Activated naive CD8-positive, alpha-beta T cell treated with anti-CD3 and anti-CD28 coated beads for 36 hours (primary cell): Measurements from ENCODE around the gene SH2D3A. TPM values are rescaled to one million over a fixed set of nuclear protein-coding genes. Genes with fewer than 3 reads are reported as not detected.
A peak's percentile ranks its signal among the peaks of the same experiment; 100 is the strongest.

Experiments used
- DNase-seq: peaks from one replicate; pipeline ENCODE4 v3.0.0; 2021
- H3K27ac Mint-ChIP-seq: one replicate; pipeline ENCODE4 v1.8.0; 2022; ENCODE audit warnings: mild to moderate bottlenecking, moderate library complexity, mixed read lengths
- H3K27me3 Mint-ChIP-seq: one replicate; pipeline ENCODE4 v1.8.0; 2022; ENCODE audit warnings: mild to moderate bottlenecking, mixed read lengths
- H3K36me3 Mint-ChIP-seq: one replicate; pipeline ENCODE4 v1.8.0; 2021; ENCODE audit warnings: mild to moderate bottlenecking, mixed read lengths
- H3K4me1 Mint-ChIP-seq: one replicate; pipeline ENCODE4 v1.8.0; 2021; ENCODE audit warnings: mixed read lengths
- H3K4me3 Mint-ChIP-seq: one replicate; pipeline ENCODE4 v1.8.0; 2022; ENCODE audit warnings: mild to moderate bottlenecking, moderate library complexity, mixed read lengths
- H3K9me3 Mint-ChIP-seq: one replicate; pipeline ENCODE4 v1.8.0; 2022; ENCODE audit warnings: mixed read lengths
- total RNA-seq, 2 experiments: library from RNA; stranded (reverse); gene quantifications; one replicate each; pipeline ENCODE4 v1.2.3, GENCODE V29; 2021

Gene SH2D3A
- total RNA-seq, 2 experiments from 2014 or later: 25.7 to 26.1 TPM

DNA sequence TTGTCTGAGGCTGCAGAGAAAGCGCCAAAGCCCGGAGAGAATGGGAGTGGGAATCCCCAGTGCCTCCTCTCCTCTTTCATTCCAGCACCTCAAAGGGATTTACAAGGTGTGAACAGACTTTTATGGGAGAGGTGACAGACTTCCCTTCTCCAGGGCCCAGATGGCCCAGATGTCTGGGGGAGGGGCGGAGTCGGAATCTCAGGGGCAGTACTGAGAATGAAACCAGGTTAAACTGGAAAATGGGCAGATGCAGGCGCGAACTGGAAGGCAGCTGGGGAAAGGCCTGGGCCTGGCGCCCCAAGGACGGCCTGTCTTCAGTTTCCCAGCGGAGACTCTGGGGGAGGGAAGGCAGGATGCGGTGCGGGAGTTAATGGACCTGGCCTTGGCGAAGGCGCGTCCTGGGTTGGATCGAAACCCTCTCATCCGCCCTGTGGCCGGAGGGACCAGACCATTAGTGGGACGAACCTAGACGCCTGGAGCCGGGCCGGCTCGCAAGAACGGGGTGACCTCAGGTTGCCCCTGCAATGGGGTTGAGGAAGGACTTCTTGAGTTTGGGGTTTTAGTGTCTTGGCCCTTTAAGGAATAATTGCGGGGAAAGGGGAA lies 28.3 kb downstream of the SH2D3A start:
- Mint-ChIP-seq H3K4me1 (peaks cover 36% of the 10 kb centered on the region), H3K27ac (peak overlapping the region; percentile 99), H3K27me3 (no peaks in the 10 kb centered on the region), H3K36me3 (peaks cover 13% of the 10 kb centered on the region), H3K4me3 (peak overlapping the region; percentile 99), H3K9me3 (no peaks in the 10 kb centered on the region)
- DNase-seq: peak; percentile 52

DNA sequence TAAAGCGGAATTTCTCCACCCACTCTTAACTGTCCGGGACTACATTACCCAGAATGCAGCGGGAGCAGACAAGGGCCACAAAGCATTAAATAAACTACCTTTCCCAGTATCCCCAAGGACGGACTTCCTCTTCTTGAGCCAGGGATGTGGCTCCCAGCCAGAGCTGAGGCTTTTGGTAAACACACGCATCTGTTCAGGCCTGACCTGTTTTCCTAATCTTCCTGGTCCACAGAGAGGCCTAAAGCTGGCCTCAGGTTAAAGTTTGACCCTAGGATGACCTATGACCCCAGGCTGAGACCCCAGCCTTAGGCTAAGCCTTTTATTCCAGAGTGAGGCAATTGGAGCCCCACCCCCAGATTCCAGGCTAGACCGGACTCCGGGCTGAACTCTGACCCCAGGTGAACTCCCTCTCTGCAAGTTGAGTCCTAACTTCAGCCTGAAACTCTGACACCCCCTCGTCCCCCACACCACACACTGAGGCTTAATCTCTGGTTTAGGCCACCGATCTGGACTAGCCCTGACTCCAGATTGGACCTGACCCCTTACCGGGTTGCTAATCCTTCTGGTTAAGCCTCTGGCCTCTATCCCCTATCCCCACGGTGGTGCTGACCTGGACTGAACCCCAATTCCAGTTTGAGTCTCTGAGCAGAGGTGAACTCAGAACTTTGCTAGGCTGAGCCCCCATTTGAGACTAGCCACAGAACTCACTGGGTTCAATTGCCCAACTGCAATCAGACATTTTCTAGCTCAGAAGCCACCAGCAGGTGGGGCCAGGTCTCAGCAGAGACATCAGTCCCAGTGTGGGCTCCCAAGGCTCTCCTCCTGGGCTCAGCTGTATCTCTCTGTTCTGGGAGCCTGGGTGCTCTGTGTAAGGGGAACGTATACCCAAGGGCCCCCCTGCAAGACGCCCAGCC lies 29.1 kb downstream of the SH2D3A start:
- Mint-ChIP-seq H3K36me3 (peaks cover 13% of the 10 kb centered on the region), H3K4me1 (peaks cover 36% of the 10 kb centered on the region), H3K4me3 (peak overlapping the region; percentile 99), H3K27me3 (no peaks in the 10 kb centered on the region), H3K27ac (peak overlapping the region; percentile 99), H3K9me3 (no peaks in the 10 kb centered on the region)
- peak; percentile 83 for DNase-seq

DNA sequence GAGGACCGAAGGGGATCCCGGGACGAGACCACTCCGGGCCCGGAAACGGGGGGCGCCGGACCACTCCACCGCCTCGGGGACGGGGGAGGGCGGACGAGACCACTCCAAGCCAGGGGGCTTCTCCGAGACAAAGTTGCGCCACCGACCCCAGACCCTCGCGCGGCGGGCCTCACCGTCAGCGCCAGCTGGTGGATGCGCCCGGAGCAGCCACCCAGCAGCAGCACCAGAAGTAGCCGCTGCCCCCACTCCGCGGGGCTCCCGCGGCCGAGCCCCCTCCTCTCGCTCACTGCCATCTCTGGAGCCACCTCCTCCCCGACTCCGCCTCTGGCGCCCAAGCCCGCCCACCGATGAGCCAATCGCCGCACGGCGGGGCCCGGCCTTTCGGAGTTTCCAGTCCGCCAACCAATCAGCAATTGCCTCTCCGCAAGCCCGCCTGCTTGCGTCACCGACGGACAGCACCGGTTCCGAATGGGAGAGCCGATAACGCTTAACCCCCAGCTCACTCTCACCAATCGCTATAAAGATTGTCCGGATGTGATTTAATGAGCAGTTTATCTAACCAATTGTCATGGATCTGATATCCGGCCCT lies 29.9 kb downstream of the SH2D3A start, which contains the start of gene GPR108:
Gene GPR108, minus strand, starts transcription at position 297 of the 589 bp plus-strand sequence. Its CDS starts 4 bp downstream, at position 293.
- H3K4me1 Mint-ChIP-seq: peaks cover 36% of the 10 kb centered on the region

DNA sequence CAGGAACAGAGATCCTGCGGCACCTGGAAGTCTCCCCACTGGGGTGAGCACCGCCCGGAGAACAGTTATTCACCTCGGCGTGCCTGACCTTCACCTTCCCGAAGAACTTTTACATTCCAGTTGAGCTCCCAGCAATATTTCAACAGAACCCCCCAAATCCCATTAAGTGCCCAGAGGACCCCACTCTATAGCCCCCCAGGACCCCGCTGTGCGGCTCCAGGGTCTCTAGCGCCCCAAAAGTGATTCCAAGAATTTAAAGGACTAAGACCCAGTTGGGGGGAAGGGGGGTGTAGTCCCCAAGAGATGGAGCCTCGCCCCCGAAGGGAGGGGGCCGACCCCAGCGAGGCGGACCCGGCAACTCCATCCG lies 30.3 kb downstream of the SH2D3A start:
- Mint-ChIP-seq H3K4me1 (peaks cover 36% of the 10 kb centered on the region), H3K27me3 (no peaks in the 10 kb centered on the region), H3K9me3 (no peaks in the 10 kb centered on the region), H3K27ac (peak overlapping the region; percentile 99), H3K4me3 (peak overlapping the region; percentile 99), H3K36me3 (peaks cover 14% of the 10 kb centered on the region)
- no peak for DNase-seq

More for the DNA sequence above, 29.9 kb downstream of the SH2D3A start, which contains the start of gene GPR108:
- DNase-seq: peak; percentile 100
- H3K36me3 Mint-ChIP-seq: peaks cover 15% of the 10 kb centered on the region
- no peaks in the 10 kb centered on the region for H3K27me3 Mint-ChIP-seq
- no peaks in the 10 kb centered on the region for H3K9me3 Mint-ChIP-seq
- H3K27ac Mint-ChIP-seq: peak within 1 kb of the TSS; percentile 99
- H3K4me3 Mint-ChIP-seq: peak within 1 kb of the TSS; percentile 99

DNA sequence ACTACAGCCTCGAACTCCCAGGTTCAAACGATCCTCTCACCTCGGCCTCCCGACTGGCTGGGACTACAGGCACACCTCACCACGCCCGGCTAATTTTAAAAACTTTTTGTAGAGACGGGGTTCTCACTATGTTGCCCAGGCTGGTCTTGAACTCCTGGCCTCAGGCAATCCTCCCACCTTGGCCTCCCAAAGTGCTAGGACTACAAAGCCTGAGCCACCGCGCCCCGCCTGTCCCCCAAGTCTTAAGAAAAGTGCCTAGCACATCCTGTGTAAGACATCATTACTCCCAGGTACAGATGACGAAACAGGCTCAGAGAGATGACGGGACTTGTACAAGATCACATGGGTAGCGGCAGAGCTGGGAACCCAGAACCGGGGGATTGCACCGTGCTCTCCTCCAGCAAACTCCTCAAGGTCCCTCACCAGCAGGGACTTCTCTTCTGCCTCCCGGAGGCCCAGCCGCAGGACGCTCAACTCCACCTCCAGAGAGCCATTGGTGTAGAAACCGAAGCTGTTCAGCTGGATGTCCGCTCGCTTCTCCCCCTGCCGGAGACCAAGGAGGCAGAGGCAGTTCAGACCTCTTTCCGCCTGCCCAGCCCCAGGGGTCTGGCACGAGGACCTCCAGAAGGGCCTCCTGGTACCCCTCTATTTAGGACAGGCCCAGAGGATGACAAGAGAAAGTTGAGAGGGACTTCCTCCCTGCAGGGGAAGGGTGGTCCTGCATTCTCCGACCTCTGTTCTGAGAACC lies 30.9 kb downstream of the SH2D3A start:
- no peaks in the 10 kb centered on the region for H3K27me3 Mint-ChIP-seq
- H3K27ac Mint-ChIP-seq: peak overlapping the region; percentile 99
- H3K4me3 Mint-ChIP-seq: peak overlapping the region; percentile 99
- peaks cover 32% of the 10 kb centered on the region for H3K4me1 Mint-ChIP-seq
- no peaks in the 10 kb centered on the region for H3K9me3 Mint-ChIP-seq
- peak; percentile 77 for DNase-seq
- peaks cover 14% of the 10 kb centered on the region for H3K36me3 Mint-ChIP-seq

DNA sequence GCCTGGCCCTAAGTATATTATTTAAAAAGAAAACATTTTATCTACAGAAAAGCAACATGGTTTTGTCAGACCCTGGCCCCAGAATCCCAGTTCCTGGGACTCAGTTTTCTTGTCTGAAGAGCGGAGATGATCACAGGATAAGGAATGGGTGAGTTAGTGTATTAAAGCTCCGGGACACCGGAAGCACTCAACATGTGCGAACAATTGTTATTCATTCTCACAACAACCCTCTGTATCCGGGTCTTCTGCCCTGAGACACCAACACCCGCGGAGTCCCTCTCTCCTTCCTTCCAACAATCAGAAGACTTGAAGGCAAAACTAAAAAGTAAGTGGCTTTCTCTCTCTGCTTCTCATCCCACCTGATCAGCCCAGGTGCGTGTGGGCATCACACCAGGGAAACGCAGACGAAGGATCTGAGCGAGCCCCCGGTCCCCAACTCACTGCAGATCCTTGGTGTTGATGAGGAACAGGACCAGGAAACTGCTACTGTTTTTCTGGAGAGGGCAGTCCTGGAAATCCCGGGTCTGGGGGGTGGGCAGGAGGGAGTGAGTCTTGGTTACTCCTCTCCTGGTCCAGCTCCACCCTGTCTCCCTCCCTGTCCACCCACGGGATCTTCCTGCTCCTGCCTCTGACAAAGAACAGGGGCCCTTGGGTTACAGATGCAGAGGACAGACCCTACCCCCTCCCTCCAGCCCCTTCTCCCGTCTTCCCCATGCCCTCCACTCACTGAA lies 31.9 kb downstream of the SH2D3A start:
- Mint-ChIP-seq H3K36me3 (peaks cover 14% of the 10 kb centered on the region), H3K9me3 (no peaks in the 10 kb centered on the region), H3K27me3 (no peaks in the 10 kb centered on the region), H3K27ac (peak overlapping the region; percentile 99), H3K4me3 (peak overlapping the region; percentile 99), H3K4me1 (peaks cover 27% of the 10 kb centered on the region)
- DNase-seq: no peak

DNA sequence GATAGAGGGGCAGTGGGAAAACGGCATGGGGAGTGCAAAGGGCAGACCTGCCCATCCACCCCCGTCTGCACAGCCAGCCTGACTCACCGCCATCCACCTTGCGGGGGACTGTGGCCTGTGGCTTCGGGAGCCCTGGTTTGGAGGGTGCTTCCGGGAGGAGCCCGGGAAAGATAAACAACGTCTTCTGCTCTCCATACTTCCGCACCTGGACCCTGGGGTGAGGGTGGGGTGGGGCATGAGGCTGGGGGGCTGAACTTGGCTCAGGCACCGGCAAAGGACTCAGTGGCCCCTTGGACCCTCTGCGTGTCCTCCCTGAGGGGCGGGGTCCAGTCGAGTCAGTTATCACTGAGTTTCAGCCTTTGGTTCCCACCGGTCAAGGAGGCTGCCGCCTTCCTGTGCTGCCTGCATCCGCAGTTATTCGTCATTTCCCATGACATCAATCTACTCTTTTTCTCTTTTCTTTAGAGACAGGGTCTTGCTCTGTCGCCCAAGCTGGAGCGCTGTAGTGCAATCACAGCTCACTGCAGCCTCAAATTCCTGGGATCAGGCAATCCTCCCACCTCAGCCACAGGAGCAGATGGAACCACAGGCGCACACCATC lies 33.0 kb downstream of the SH2D3A start:
- Mint-ChIP-seq H3K4me3 (peak overlapping the region; percentile 18), H3K9me3 (no peaks in the 10 kb centered on the region), H3K4me1 (peaks cover 25% of the 10 kb centered on the region), H3K27me3 (no peaks in the 10 kb centered on the region), H3K36me3 (peaks cover 15% of the 10 kb centered on the region), H3K27ac (no peak overlapping the region)
- no peak for DNase-seq

DNA sequence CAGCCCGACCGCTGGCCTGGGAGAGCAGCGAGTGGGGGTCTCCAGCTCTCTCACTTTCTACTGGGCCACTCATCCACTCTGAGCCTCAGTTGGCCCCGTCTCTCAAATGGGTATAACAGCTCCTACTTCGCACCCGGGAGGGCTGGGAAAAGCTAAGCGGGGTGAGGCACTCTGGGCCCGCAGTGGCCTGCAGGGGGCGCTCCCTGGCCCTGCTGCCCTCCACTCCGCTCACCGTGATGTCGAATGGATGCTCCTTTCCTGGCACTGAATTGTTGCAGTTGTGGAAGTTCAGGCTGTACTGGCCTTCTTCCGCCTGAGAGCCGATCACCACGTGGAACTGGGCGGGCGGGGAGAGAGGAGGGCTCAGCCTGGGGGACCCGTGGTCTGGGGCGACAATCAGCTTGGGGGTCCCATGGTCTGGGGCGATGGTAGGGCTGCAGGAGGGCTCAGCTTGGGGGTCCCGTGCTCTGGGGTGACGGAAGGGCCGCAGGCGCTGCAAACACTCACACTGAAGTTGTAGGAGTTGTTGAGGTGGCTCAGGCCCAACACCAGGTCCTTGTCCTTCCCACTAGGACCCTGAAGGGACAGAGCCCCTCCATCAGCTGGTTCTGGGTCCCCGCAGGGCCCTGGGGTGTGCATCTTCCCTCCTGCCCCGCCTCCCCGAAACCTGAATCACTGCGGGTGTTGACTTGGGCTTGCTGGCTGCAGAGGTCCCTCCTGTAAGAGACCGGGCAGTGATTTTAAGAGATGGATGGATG lies 33.7 kb downstream of the SH2D3A start:
- H3K27me3 Mint-ChIP-seq: no peaks in the 10 kb centered on the region
- H3K4me3 Mint-ChIP-seq: no peak overlapping the region
- H3K4me1 Mint-ChIP-seq: peaks cover 19% of the 10 kb centered on the region
- no peaks in the 10 kb centered on the region for H3K9me3 Mint-ChIP-seq
- DNase-seq: no peak
- H3K36me3 Mint-ChIP-seq: peaks cover 15% of the 10 kb centered on the region
- H3K27ac Mint-ChIP-seq: no peak overlapping the region

DNA sequence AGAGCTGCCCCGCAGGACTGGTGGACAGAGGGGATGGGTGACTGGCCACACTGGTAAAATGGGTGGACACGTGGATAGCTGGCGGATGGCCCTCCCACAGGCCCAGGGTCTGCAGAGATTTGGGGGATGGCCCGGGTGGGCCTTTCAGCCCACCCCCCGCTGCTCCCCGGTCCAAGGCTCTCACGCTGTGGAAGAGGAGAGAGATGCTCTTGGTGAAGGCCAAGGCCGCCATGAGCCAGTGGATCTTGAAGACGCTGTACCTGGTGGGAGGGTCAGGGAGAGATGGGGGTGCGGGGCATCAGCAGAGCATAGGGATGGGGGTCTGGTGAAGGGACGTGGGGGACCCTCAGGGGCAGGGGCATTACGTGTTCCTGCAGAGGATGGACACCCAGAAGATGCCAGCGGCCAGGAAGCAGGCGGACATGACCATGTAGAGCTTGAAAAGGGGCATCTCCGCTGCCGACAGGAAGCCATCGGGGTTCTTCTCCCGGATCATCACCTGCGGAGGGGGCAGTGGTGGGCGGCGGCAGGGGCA lies 34.4 kb downstream of the SH2D3A start:
- no peak for DNase-seq
- Mint-ChIP-seq H3K4me3 (no peak overlapping the region), H3K27ac (no peak overlapping the region), H3K27me3 (no peaks in the 10 kb centered on the region), H3K9me3 (no peaks in the 10 kb centered on the region), H3K36me3 (peaks cover 15% of the 10 kb centered on the region), H3K4me1 (peaks cover 12% of the 10 kb centered on the region)

DNA sequence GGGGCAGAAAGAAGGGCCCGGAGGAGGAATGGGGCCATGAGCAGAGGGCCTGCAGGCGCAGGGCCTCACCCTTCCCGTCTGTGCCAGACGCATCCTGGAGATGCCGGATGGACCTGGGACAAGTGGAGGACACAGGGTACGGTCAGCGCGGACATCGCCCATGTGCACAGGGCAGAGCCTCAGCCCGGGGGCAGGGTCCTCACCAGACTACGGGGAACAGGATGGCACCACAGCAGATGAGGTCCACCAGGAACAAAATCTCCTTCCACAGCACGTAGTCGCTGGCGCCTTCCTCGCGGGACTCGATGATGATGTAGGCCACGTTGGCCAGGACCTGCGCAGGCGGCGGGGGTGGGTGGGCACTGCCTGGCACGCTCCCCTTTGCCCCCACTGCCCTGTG lies 35.4 kb downstream of the SH2D3A start:
- Mint-ChIP-seq H3K9me3 (no peaks in the 10 kb centered on the region), H3K27ac (peak overlapping the region; percentile 34), H3K36me3 (peaks cover 15% of the 10 kb centered on the region), H3K4me1 (peaks cover 10% of the 10 kb centered on the region), H3K4me3 (no peak overlapping the region), H3K27me3 (no peaks in the 10 kb centered on the region)
- no peak for DNase-seq

DNA sequence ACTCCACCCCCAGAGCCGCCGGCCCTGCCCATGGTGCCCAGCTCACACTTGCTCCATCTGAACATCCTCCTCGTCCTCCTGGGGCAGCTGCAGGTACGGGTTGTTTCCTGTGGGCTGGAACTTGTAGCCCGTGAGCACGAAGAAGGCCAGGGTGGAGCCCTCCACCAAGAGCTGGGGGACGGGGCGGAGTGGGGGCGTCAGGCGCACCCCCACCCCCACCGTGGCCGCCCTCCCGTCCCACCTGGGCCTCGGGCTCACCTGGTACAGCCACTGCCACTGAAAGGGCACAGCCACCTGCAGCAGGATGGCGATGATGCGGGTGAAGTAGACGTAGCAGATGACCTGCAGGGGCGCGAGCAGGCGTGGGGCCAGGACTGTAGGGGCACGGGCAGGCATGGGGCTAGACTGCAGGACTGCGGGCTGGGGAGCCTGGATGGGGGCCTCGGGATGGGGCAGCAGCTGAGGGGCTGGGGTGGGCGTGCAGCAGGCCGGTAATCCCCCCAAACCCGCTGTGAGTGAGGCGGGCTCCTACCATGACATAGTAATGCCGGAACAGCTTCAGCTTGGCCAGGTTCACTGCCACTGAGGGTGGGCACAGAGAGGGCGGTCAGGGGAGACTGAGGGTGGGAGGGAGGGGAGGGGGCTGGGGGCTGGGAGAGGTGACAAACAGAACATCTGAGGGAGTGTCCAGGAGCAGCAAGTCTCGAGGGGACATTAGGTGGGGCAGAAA lies 36.1 kb downstream of the SH2D3A start:
- peaks cover 12% of the 10 kb centered on the region for H3K36me3 Mint-ChIP-seq
- no peak for DNase-seq

DNA sequence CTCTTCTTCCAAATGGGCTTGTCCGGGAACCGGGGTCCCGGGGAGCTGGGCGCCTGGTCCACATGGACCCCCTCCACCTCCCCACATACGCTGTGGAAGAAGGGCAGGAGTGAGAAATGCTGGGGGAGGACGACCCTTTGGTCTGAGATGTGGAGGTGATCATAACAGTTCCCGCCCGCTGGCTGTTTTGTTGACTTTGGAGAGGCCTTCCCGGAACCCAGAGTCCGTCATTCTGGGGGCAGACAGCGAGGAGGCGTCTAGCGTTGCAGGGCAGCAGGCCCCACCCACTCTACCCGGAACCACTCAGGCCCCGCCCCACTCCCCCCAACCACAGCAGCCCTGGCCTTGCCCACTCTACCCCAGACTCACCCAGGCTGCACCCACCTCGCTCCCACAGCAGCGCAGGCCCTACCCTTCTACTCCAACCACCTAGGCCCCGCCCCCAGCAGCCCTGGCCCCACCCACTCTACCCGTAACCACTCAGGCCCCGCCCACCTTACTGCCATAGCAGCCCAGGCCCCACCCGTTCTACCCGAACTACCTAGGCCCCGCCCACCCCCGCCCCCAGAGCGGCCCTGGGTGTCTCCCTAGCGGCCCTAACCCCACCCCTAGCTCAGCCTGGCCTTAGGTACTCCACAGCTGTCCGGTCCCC lies 37.0 kb downstream of the SH2D3A start:
- Mint-ChIP-seq H3K4me1 (peaks cover 2% of the 10 kb centered on the region), H3K36me3 (peaks cover 10% of the 10 kb centered on the region), H3K9me3 (no peaks in the 10 kb centered on the region), H3K27me3 (no peaks in the 10 kb centered on the region), H3K27ac (no peak overlapping the region), H3K4me3 (no peak overlapping the region)
- DNase-seq: peak; percentile 56

More for the DNA sequence above, 36.1 kb downstream of the SH2D3A start:
- Mint-ChIP-seq H3K4me3 (no peak overlapping the region), H3K27me3 (no peaks in the 10 kb centered on the region), H3K9me3 (no peaks in the 10 kb centered on the region), H3K4me1 (peaks cover 8% of the 10 kb centered on the region), H3K27ac (no peak overlapping the region)
